Measurements from ENCODE around the gene CCDC188. TPM values are rescaled to one million over a fixed set of nuclear protein-coding genes. Genes with fewer than 3 reads are reported as not detected.
A peak's percentile ranks its signal among the peaks of the same experiment; 100 is the strongest.

Gene CCDC188
- total and polyA plus RNA-seq, 9 of the 15 experiments (the other 6 are each of a cell fraction or from before 2014, with no cell fraction given): not detected

GRCh38 chr22:20130731-20131596 lies 19.9 kb downstream of the CCDC188 start (continued):
- TF ChIP-seq ZNF324 (CRISPR knock-in tag; IDR thresholded peaks at IDR 0.05) (no peak), E2F1 (CRISPR knock-in tag; IDR thresholded peaks at IDR 0.05) (0 out of 2 replicates have a peak, but pooled peaks have one; percentile 23), ZNF354B (CRISPR knock-in tag; IDR thresholded peaks at IDR 0.05) (no peak), ZNF146 (CRISPR knock-in tag; IDR thresholded peaks at IDR 0.05; ENCODE audit: unreplicated experiment) (no peak), ARID3B (CRISPR knock-in tag; IDR thresholded peaks at IDR 0.05; ENCODE audit: borderline replicate concordance) (peak; percentile 90), GATAD2A (IDR thresholded peaks at IDR 0.05) (0 out of 2 replicates have a peak, but pooled peaks have one; percentile 74)

- H3K79me2 ChIP-seq (ENCODE audit: control insufficient read depth, insufficient read depth, low read length): peaks cover 21% of the 10 kb centered on the region
- intact Hi-C loops (cut with micrococcal nuclease): no loop called here
- H2AFZ ChIP-seq (ENCODE audit: low read depth, low read length): no peak overlapping the region
- WGBS (ENCODE audit: insufficient coverage, low coverage, missing lambda C conversion rate): 69% methylated on average over 3 of the region's 3 CpGs
- in situ Hi-C loops (cut with MboI): no loop called here
- H3K9ac ChIP-seq (ENCODE audit: insufficient read depth in 1 of 2, low read depth in 2 of 2, low read length in 2 of 2): peak overlapping the region in 1 of 2 experiments; percentile 93; a peak in 2 of 4 replicates
- H3K27me3 ChIP-seq (ENCODE audit: control insufficient read depth in 2 of 2, insufficient read depth in 2 of 2, low read length in 2 of 2): no peaks in the 10 kb centered on the region
- no TSS peak for BruUV-seq (replicated peaks)
- no peak for DNase-seq (ENCODE audit: extremely low read depth in 1 of 4, low spot score in 3 of 4)
- H3K4me2 ChIP-seq (ENCODE audit: insufficient read depth, low read length): no peak overlapping the region; the same call in 1 of the 2 replicates
- H3K9me1 ChIP-seq (ENCODE audit: control insufficient read depth, insufficient read depth, low read length): peaks cover 4% of the 10 kb centered on the region
- no peak for FAIRE-seq
- no peak overlapping the region for H3K4me3 ChIP-seq
- H3K36me3 ChIP-seq (ENCODE audit: control insufficient read depth, insufficient read depth, low read length): peaks cover 30% of the 10 kb centered on the region; the same call in 2 of the 3 replicates
- H4K20me1 ChIP-seq (replicated peaks; ENCODE audit: control insufficient read depth, insufficient read depth, low read length): peaks cover 70% of the 10 kb centered on the region
- H3K9me3 ChIP-seq (replicated peaks; ENCODE audit: control insufficient read depth, insufficient read depth, low read depth, low read length): no peaks in the 10 kb centered on the region
- peaks cover 11 to 79% of the 10 kb centered on the region in 2 experiments for H3K4me1 ChIP-seq (replicated peaks in 1 of 2; ENCODE audit: control insufficient read depth in 2 of 2, insufficient read depth in 2 of 2, low read length in 2 of 2)
- no peak for ATAC-seq
- ChIA-PET CTCF (ENCODE audit: low intra/inter-chr PET ratio) (interaction anchor here (0.5 to 5.8 kb wide), 2 partner anchors 159 to 536 kb away, joined by 5 to 80 read pairs; no protein-coding TSS in a partner anchor), POLR2A (interaction anchor here (0.6 to 8.3 kb wide), 14 partner anchors 8 to 406 kb away, joined by 3 to 212 read pairs (median 3); partner anchors contain the start of genes GP1BB, RANBP1 and TRMT2A)
- H3K27ac ChIP-seq (ENCODE audit: extremely low read depth, low read depth, low read length): no peak overlapping the region
- TF ChIP-seq THAP12 (CRISPR knock-in tag; IDR thresholded peaks at IDR 0.05) (0 out of 2 replicates have a peak, but pooled peaks have one; percentile 10), RHOXF2B (CRISPR knock-in tag; conservative IDR thresholded peaks at IDR 0.05) (peak; percentile 29; the same call in 1 of the 2 replicates), CGGBP1 (CRISPR knock-in tag; IDR thresholded peaks at IDR 0.05) (0 out of 2 replicates have a peak, but pooled peaks have one; percentile 67), ZKSCAN8 (CRISPR knock-in tag; IDR thresholded peaks at IDR 0.05) (no peak), HDAC6 (IDR thresholded peaks at IDR 0.05; ENCODE audit: low read depth, low read length) (0 out of 2 replicates have a peak, but pooled peaks have one; percentile 22), PML (IDR thresholded peaks at IDR 0.05; ENCODE audit: low read length) (no peak), ZNF444 (CRISPR knock-in tag; IDR thresholded peaks at IDR 0.05) (no peak), ETS2 (tag; IDR thresholded peaks at IDR 0.05; ENCODE audit: borderline replicate concordance, poor library complexity, severe bottlenecking) (peak; percentile 26)
These were observed 20.5 kb downstream of the CCDC188 start for GRCh38 chr22:20130319-20130718.
